SU-DHL-6 (cell line): Measurements from ENCODE around the gene ESYT1.

Experiments
- H2AFZ ChIP-seq: fragments of 200-600 bp; sonication (generic); 2 replicates; pipeline ENCODE4 v1.6.1; 2014; ENCODE audit warnings: low read depth, mild to moderate bottlenecking, moderate library complexity, mixed read lengths, antibody characterized with exemption, low read length; ENCODE audit not compliant: severe bottlenecking
- H3F3A ChIP-seq: fragments of 200-600 bp; shearing (Covaris generic); 2 replicates; pipeline ENCODE4 v1.6.0; 2016; ENCODE audit warnings: antibody characterized with exemption, mild to moderate bottlenecking; ENCODE audit not compliant: insufficient read depth
- H3K27ac ChIP-seq: fragments of 200-600 bp; sonication (generic); 2 replicates; pipeline ENCODE4 v1.5.1; 2016; ENCODE audit warnings: low read depth, mild to moderate bottlenecking, low read length, moderate library complexity, mixed read lengths
- H3K27me3 ChIP-seq: fragments of 200-600 bp; sonication (generic), shearing (Covaris generic); 2 replicates; pipeline ENCODE4 v1.6.0; 2014; ENCODE audit warnings: mild to moderate bottlenecking, low read length
- H3K36me3 ChIP-seq: fragments of 200-600 bp; sonication (generic); 2 replicates; pipeline ENCODE4 v1.6.1; 2014; ENCODE audit warnings: mild to moderate bottlenecking, low read length, mixed read lengths
- H3K4me2 ChIP-seq: fragments of 300-600, 200-600 bp; shearing (Covaris generic), sonication (generic); 2 replicates; pipeline ENCODE4 v1.6.0; 2014; ENCODE audit warnings: low read length, low read depth, mild to moderate bottlenecking; ENCODE audit not compliant: poor library complexity, severe bottlenecking
- H3K4me3 ChIP-seq: fragments of 200-600 bp; sonication (generic); 2 replicates; pipeline ENCODE4 v1.5.1; 2014; ENCODE audit warnings: antibody characterized with exemption, low read length, mild to moderate bottlenecking, mixed read lengths; ENCODE audit not compliant: insufficient read depth, poor library complexity, severe bottlenecking
- H3K79me2 ChIP-seq: fragments of 200-600 bp; sonication (generic); 2 replicates; pipeline ENCODE4 v1.6.1; 2014; ENCODE audit warnings: mild to moderate bottlenecking, low read length, moderate library complexity; ENCODE audit not compliant: insufficient read depth
- H3K9ac ChIP-seq: fragments of 200-600 bp; sonication (generic); 2 replicates; pipeline ENCODE4 v1.7.0; 2014; ENCODE audit warnings: mild to moderate bottlenecking, low read length
- H3K9me2 ChIP-seq: fragments of 200-600 bp; sonication (generic); replicated peaks from 2 replicates; pipeline ENCODE4 v1.6.1; 2014; ENCODE audit warnings: low read length; ENCODE audit not compliant: insufficient read depth
- H3K9me3 ChIP-seq: fragments of 200-600 bp; sonication (generic); 2 replicates; pipeline ENCODE4 v1.6.1; 2014; ENCODE audit warnings: low read length, mixed read lengths; ENCODE audit not compliant: insufficient read depth
- H4K20me1 ChIP-seq: fragments of 200-600 bp; sonication (generic); 2 replicates; pipeline ENCODE4 v1.6.1; 2014; ENCODE audit warnings: low read depth, mild to moderate bottlenecking, antibody characterized with exemption, low read length, moderate library complexity, mixed read lengths
- CTCF ChIP-seq: fragments of 200-600 bp; sonication (generic); IDR thresholded peaks from one replicate; pipeline ENCODE4 v1.5.1; 2017; ENCODE audit warnings: antibody characterized with exemption, mild to moderate bottlenecking, low read length, moderate library complexity; ENCODE audit not compliant: insufficient read depth, poor library complexity, severe bottlenecking
- EZH2phosphoT487 ChIP-seq: fragments of 200-600 bp; sonication (generic), shearing (Covaris generic); conservative IDR thresholded peaks from 2 replicates; pipeline ENCODE4 v1.6.1; 2018; ENCODE audit warnings: mild to moderate bottlenecking, antibody characterized with exemption, low read length, moderate library complexity, mixed read lengths

Gene ESYT1

GRCh38 chr12:56186957-56187356 lies 58.9 kb downstream of the ESYT1 start:
- H3K9ac ChIP-seq: peak overlapping the region; percentile 92
- H3K4me3 ChIP-seq: no peak overlapping the region
- H3K79me2 ChIP-seq: peaks cover 25% of the 10 kb centered on the region

GRCh38 chr12:56188131-56188777 lies 60.2 kb downstream of the ESYT1 start:
- H3K27me3 ChIP-seq: no peaks in the 10 kb centered on the region
- no peak overlapping the region for H2AFZ ChIP-seq
- TF ChIP-seq EZH2phosphoT487 (no peak), CTCF (no peak)
- peak overlapping the region; percentile 97 for H3K4me3 ChIP-seq
- no peaks in the 10 kb centered on the region for H3K9me2 ChIP-seq
- H3K4me2 ChIP-seq: peak overlapping the region; percentile 67
- H3K9me3 ChIP-seq: no peaks in the 10 kb centered on the region
- peaks cover 25% of the 10 kb centered on the region for H3K79me2 ChIP-seq
- no peaks in the 10 kb centered on the region for H4K20me1 ChIP-seq
- peaks cover 20% of the 10 kb centered on the region for H3F3A ChIP-seq
- peaks cover 10% of the 10 kb centered on the region for H3K36me3 ChIP-seq
- H3K9ac ChIP-seq: peak overlapping the region; percentile 92
- peak overlapping the region; percentile 48 for H3K27ac ChIP-seq

More at GRCh38 chr12:56186957-56187356, 58.9 kb downstream of the ESYT1 start:
- no peak overlapping the region for H2AFZ ChIP-seq
- H3K27ac ChIP-seq: no peak overlapping the region
- H3K9me3 ChIP-seq: no peaks in the 10 kb centered on the region
- no peaks in the 10 kb centered on the region for H3K9me2 ChIP-seq
- H3F3A ChIP-seq: peaks cover 13% of the 10 kb centered on the region
- H4K20me1 ChIP-seq: no peaks in the 10 kb centered on the region
- H3K36me3 ChIP-seq: peaks cover 12% of the 10 kb centered on the region
- TF ChIP-seq CTCF (no peak), EZH2phosphoT487 (no peak)
- H3K4me2 ChIP-seq: peak overlapping the region; percentile 67
- no peaks in the 10 kb centered on the region for H3K27me3 ChIP-seq

GRCh38 chr12:56188778-56189098 lies 60.7 kb downstream of the ESYT1 start:
- Histone ChIP-seq H3K27me3 (no peaks in the 10 kb centered on the region), H3K9me2 (no peaks in the 10 kb centered on the region), H3F3A (peaks cover 20% of the 10 kb centered on the region), H3K27ac (peak overlapping the region; percentile 48), H3K9ac (peak overlapping the region; percentile 92), H4K20me1 (no peaks in the 10 kb centered on the region), H3K4me2 (peak overlapping the region; percentile 67), H3K36me3 (peaks cover 7% of the 10 kb centered on the region), H3K4me3 (peak overlapping the region; percentile 97), H3K9me3 (no peaks in the 10 kb centered on the region), H2AFZ (no peak overlapping the region), H3K79me2 (peaks cover 25% of the 10 kb centered on the region)
- no peak for TF ChIP-seq CTCF
- TF ChIP-seq EZH2phosphoT487: no peak
